ENCODE data around the gene SIM1. TPM values are rescaled to one million over a fixed set of nuclear protein-coding genes. Genes with fewer than 3 reads are reported as not detected.
"Not testable (repeated sequence)": the region's sequence is repeated elsewhere in the genome, so short reads cannot be mapped to it uniquely, and the experiment has no call there.

SIM1 gene
- total RNA-seq, 2 experiments from 2014 or later = not detected

DNA sequence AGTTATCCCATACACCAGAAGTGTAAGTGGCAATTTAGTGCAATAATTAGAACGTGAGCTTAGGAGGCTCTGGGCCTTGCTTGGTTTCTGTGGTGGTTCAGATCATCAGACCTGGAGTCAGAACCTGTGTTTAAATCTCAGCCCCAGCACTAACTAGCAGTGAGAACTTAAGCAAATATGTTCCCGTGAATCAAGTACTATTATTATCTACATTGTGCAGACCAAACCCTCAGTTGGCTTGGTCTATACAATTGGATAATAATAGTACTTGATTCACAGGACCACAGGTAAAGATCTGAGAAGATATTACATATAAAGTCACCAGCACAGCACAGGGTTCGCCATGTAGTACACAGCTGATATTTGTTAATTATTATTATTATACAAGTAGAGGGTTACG, 93.1 kb downstream of the SIM1 start:
- ChIA-PET POLR2A (no interaction called here), CTCF (no interaction called here)

DNA sequence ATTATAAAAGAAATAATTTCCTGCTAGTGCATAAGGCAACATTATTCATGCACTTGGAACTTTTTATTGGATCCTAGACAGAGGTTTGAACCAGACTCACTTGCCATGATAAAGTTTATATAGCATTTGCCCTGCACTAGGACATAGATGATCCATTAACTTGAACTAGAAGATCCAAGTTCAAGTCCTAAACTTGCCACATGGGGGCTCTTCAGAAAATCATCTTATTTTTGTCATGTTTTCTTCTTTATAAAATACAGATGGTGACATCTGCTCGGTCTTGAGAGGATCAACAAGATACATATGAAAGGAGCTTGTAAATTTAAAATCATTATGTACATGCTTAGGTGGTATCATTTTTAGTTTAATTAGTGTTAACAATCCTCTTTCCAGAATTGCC, 94.5 kb downstream of the SIM1 start:
- ChIA-PET CTCF (no interaction called here), POLR2A (no interaction called here)

DNA sequence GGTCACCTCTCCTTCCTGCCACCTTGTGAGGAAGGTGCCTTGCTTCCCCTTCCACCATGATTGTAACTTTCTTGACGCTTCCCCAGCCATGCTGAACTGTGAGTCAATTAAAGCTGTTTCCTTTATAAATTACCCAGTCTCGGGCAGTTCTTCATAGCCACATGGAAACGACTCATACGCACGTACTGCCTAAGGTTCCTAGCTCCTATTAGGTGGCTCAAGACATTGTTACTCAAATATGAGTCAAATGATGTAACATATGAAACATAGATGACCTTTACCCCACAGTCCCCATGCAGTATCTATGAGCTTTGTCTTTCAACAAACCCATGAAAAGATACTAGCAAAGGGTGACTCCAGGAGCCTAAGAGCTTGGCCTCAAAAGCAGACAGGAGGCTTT, 98.3 kb downstream of the SIM1 start:
- POLR2A ChIA-PET = no interaction called here
- CTCF ChIA-PET = no interaction called here

DNA sequence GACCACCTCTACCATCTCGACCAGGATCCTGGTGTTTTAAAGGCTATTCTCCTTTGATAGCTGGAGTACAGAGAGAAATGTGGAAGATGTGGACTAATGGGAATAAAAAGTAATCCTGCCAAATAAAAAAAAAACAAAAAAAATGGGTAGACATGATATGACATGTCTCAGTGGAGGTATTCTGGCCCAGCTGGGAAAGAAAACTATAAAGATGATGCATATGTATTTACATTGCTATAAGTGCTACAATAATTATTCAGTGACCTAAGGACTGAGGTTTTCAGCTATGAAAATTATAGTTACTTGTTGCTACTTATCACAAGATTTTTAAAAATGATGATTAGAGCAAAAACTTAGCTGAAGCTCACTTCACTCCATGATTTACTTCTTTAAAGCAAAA, 101.1 kb downstream of the SIM1 start:
- ChIA-PET POLR2A (no interaction called here), CTCF (no interaction called here)

DNA sequence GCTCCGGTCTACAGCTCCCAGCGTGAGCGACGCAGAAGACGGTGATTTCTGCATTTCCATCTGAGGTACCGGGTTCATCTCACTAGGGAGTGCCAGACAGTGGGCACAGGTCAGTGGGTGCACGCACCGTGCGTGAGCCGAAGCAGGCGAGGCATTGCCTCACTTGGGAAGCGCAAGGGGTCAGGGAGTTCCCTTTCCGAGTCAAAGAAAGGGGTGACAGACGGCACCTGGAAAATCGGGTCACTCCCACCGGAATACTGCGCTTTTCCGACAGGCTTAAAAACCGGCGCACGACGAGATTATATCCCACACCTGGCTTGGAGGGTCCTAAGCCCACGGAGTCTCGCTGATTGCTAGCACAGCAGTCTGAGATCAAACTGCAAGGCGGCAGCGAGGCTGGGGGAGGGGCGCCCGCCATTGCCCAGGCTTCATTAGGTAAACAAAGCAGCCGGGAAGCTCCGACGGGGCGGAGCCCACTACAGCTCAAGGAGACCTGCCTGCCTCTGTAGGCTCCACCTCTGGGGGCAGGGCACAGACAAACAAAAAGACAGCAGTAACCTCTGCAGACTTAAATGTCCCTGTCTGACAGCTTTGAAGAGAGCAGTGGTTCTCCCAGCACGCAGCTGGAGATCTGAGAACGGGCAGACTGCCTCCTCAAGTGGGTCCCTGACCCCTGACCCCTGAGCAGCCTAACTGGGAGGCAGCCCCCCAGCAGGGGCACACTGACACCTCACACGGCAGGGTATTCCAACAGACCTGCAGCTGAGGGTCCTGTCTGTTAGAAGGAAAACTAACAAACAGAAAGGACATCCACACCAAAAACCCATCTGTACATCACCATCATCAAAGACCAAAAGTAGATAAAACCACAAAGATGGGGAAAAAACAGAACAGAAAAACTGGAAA, 109.7 kb downstream of the SIM1 start:
- POLR2A ChIA-PET = not testable (repeated sequence)

DNA sequence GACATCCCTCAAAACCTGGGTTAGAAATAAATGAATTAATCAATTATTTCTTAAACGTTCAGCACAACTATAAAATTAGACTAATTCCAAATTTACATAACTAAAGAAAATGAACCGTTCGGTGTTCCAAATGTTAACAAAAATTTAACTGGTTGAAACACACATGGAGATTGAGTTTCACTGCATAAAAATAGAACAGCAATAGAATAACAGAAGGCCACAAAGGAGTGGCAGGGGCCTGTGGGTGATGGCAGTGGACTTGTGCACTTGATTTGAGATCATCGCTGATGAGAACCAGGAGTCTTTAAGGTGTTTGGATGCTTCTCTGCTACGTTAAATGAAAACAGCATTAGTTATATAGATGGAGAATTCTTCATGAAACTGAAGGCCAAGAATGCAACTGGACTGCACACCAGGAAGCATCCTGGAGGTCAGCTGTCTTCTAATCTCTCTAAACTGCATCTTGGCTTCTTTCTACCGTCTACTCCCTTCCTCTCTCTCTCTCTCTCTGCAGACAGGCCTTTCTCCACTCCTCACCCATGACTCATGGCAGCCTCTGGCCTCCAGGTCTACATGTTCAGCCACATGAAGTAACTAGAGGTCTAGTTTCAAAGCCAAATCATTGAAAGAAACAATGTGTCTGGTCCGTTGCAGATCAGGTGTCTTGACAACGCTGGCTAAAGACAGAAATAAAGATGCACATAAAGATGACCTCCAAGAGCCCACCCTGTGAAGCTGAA, 111.3 kb downstream of the SIM1 start:
- CTCF ChIA-PET = no interaction called here

More for the DNA sequence above, 109.7 kb downstream of the SIM1 start:
- CTCF ChIA-PET = not testable (repeated sequence)

DNA sequence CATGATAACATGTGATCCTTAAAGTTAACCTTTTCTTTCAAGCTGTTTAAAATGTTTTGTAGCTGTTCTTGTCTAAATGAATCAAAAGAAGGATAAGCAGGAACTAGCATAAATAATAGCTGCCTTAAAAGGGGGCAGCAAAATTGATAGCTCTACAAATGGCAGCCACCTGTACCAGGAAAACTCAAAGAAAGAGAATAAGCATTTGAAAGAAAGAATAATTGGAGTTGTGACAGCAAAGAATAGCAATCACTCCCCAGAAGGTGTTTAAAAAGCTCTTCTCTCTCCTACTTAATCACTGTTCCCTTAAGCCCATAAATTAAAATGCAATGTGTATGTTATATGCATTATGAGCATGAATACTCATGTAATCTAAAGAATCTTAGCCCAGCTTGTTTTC, 114.6 kb downstream of the SIM1 start:
- ChIA-PET POLR2A (no interaction called here), CTCF (no interaction called here)

More for the DNA sequence above, 111.3 kb downstream of the SIM1 start:
- POLR2A ChIA-PET = no interaction called here

DNA sequence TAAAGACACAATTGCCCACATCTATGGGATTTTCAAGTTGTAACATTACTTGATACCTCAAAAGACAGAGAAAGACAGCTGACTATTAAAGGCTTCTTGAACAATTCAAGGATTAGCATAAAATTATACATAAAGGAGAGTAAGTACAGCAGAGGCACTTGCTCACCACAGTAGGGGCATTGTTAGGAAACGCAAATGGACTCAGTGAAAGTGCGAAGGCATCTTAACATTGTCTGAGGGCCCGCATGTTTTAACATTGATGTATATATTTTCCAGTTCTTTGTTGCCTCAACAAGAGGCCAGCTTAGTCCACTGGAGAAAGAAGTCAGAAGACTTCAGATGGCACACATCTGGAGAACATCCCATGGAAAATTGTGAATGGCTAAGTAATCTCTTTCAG, 115.4 kb downstream of the SIM1 start:
- ChIA-PET POLR2A (no interaction called here), CTCF (no interaction called here)

DNA sequence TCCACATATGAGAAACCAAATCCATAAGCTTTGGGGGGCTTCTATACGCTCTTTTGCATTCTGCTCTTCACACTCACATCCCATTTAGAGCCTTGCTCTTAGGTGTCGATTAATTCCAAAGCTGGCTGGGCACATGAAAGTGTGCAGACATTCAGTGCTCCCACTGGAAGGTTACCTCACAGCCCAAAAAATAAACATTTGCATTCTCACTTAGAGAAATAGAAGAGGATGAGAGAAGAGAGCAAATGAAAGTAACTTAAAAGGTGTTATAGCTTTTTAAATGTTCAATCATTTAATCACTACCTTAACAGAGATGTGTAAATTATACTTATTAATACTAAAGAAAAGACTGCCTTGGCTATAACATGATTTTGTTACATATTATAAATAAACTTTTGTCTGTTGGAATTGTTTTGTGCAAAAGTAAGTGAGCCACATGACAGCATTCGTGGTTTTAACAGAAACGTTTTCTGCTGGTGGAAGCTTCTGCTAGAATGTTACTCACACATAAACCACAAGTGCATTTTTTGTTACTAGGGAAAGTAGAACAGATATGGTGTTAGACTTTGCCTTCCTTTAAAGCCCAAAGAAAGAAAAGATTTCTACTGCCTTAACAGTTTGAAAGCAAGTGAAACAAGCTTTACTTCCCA, 116.7 kb downstream of the SIM1 start:
- POLR2A ChIA-PET = no interaction called here
- CTCF ChIA-PET = no interaction called here

DNA sequence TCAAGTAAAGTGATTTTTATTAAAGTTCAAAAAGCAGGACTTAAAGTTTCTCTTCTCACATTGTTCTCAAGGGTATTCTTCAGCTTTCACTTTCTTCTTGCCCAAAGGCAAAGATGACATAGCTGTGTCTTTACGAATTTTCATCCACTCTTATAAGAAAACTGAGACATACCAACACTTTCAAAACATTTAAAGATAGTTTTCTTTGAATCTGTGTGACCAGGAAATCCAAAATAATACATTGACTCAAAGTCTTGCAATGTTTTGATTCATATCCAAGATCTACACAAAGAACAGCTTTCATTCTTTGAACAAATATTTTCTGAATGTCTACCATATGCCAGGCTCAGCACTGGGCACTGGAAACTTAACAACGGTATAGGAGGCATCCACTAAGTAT, 117.9 kb downstream of the SIM1 start:
- POLR2A ChIA-PET = no interaction called here
- CTCF ChIA-PET = no interaction called here

DNA sequence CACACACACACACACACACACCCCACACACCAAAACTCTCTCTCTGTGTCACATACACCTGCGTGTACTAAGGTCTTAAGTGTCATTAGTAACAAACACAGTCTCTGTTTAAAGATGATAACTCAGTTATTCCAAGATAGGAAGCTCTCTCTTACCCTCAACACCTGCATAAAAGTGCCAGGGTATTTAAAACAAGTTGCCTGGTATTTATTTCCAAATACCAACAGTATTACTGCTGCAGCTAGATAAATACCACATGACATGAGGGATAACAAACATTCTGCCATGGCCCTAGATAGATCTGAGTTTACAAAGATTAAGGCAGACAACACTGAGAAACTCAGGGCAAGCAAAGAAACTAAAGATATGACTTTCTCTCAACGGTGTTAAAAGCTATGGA, 118.5 kb downstream of the SIM1 start:
- CTCF ChIA-PET = no interaction called here
- POLR2A ChIA-PET = no interaction called here

DNA sequence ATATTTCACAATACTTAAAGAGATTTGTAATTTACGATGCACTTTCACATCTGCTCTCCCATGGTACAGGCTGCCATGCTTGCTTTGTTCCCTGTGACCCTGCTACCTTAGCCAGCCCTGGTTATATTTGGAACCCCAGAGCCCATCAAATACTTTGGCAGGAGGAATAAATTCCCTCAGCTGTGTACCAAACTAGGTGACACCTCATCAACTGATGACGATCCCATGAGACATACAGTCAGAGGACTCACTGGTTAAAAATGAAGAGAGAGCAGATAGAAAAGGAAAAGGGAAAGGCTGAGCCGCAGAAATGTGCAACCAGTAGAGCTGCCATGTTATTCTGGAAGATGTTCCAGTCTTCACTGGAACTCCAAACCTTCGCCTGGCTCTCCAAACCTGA, 120.0 kb downstream of the SIM1 start:
- ChIA-PET CTCF (no interaction called here), POLR2A (no interaction called here)

DNA sequence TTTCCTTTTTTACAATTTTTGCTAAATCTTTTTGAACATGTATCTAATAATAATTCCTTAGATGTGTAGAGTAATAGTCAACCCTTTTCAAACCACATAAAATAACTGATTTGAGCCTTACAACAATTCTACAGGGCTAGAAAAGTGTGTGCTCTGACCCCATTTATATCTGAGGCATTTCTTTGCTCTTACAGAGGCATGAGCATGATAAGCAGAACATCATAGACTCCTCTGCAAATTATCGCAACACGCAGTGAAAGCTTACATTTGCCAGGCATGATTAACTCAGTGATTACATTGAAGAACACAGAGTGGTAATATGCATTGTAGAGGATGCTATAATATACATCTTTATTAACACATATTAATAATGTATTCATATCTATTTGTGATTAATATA, 120.4 kb downstream of the SIM1 start:
- POLR2A ChIA-PET = no interaction called here
- CTCF ChIA-PET = no interaction called here

DNA sequence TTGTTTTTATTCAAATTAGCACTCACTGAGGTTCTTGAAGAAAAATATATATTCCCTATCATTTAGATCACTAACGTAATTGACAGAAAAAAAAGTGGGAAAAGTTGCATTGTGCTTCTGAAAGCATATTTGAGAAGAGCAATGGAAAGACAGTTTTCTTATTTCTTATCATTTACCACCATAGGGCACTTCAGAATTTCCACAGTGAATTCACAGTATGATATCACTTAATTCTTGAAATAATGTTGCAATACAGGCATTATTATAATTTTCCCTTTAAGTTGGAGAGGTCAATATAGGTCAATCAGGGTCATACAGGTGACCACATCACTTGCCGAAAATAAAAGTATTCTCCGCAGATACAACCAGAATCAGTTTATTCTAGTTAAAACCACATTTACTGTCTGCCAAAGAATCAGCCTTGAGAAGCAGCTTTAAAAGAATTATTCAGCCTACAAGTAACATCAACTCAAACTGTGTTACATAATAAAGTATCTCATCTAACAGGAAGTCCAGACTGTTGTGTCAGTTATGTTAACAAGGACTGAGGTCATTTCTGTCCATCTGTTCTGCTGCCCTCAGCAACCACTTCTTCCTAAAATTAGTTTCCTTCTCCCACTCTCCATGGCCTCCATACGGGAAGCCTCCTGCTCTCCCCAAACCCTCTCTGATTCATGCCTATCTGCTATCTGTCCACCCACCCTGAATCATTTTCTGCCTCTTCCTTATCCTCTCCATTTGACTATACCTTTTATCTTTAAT, 121.2 kb downstream of the SIM1 start:
- ChIA-PET CTCF (no interaction called here), POLR2A (no interaction called here)

DNA sequence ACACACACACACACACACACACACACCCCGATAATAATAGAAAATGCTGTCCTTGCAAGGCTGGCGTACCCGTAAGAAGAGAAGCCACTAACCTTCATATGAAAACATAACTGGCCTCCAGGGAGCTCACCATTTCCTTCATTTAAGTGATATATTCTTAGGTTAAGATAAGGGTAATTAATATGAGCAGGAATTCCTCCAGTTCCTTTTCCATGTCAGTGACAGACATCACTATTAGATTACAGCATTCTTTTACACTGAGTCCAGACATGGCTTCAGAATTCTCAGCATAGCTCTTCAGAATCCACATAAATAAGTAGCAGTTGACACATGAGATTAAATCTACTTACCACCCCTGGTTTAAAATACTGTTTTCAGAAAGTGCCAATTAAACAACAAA, 121.9 kb downstream of the SIM1 start:
- POLR2A ChIA-PET = no interaction called here
- CTCF ChIA-PET = no interaction called here

DNA sequence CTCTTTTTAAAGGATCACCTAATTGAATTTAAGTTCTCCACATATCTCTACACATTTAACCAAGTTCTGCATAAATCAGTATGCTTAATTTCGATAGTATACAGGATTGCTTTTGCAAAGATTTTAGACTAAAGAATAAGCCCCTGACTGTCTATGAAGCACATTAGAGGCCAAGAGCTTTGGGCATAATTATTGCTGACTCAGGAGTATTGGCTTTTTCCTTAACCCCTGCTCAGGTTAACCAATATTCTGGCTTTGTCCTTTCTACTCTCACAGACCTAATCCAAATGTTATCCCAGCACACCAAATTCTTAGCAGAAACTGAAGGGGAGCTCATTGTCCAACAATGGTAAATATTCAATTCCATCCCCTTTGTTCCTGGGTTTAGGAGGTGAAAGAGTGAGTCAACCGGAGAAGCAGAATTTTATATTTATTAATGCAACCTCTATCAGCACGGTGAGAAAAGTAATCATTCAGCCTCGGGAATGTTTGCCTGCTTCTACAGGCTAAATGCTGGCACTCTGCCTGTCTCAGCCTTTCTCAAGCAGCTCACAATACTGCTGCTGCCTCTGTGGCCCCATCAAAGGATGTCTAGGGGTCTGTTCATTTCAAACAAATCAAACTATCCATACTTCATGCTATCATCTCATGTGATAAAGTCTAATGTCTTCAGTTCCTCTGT, 125.0 kb downstream of the SIM1 start:
- CTCF ChIA-PET = no interaction called here

DNA sequence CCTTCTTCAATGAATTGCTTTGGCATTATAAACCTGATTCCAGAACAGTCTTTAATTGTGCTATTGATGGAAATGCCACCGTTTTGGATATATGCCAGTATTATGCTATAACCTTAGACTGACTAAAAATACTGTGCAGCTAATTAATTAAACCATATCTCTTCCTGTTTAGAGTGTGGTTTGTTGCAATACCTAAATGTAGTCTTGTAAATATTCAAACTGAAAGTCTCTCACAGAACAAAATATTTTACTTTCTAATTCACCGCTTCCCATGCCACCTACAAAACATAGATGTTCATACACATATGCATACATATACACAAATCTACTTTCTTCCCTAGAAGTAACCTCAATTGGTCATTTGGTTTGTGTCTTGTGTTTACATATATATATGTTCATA, 126.6 kb downstream of the SIM1 start:
- POLR2A ChIA-PET = no interaction called here
- CTCF ChIA-PET = no interaction called here

More for the DNA sequence above, 125.0 kb downstream of the SIM1 start:
- POLR2A ChIA-PET = no interaction called here

DNA sequence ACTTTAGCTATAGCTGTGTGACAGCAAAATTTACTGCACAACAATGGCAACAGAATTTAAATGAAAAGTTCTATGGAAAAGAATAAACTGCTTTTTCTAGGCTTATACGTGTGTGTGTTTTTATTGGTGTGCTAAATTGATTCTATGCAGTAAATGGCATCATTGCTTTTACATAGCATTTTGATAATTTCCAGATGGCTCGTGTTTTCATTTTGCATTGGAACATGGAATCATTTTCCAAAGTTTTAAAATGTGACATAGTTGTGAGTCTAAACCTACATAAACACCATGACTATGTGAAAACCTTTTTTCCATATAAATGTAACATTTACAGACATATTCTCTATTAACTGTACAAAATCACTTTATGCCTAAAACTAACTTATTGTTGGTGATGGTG, 127.8 kb downstream of the SIM1 start:
- POLR2A ChIA-PET = no interaction called here
- CTCF ChIA-PET = no interaction called here

DNA sequence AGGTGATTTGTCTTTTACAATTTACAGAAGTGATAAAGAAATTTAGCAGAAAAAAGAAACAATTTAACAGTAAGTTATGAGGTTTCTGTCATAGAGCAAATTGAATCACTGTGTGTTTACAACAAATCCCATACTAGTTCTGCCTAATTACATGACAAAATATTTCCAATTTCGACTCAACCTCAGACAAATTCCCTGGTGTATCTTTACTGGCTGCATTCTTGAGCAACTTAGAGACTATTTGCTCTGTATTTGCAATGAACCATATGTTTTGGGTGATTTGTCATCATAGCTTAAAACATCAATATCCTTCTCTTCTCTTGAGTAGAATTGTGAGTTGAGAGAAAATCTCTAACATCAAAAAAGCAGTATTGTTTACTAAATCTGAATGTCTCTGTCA, 128.7 kb downstream of the SIM1 start:
- CTCF ChIA-PET = no interaction called here
- POLR2A ChIA-PET = no interaction called here

All from activated CD8-positive, alpha-beta memory T cell treated with anti-CD3 and anti-CD28 coated beads for 36 hours (primary cell).